ENCODE data around the gene CREB5.

CREB5 gene

GRCh38 chr7:28625432-28625831 is 213.1 kb downstream of the CREB5 start:
- no peak overlapping the region for H3K27ac ChIP-seq
- DNase-seq (ENCODE audit: low read depth, low spot score): no peak

- no peak overlapping the region for H3K27ac ChIP-seq
- DNase-seq (ENCODE audit: low read depth, low spot score): no peak
Observed at GRCh38 chr7:28626221-28626620, 213.9 kb downstream of the CREB5 start.

- no peak for DNase-seq (ENCODE audit: low read depth, low spot score)
- H3K27ac ChIP-seq: no peak overlapping the region
Observed at GRCh38 chr7:28626624-28627262, 214.4 kb downstream of the CREB5 start.

- DNase-seq (ENCODE audit: low read depth, low spot score): no peak
- H3K27ac ChIP-seq: no peak overlapping the region
Observed at GRCh38 chr7:28627263-28627653, 214.9 kb downstream of the CREB5 start.

- H3K27ac ChIP-seq: no peak overlapping the region
- no peak for DNase-seq (ENCODE audit: low read depth, low spot score)
Observed at GRCh38 chr7:28627896-28628295, 215.6 kb downstream of the CREB5 start.

GRCh38 chr7:28629216-28629842 is 217.0 kb downstream of the CREB5 start:
- no peak overlapping the region for H3K27ac ChIP-seq
- DNase-seq (ENCODE audit: low read depth, low spot score): no peak

GRCh38 chr7:28630350-28630749 is 218.0 kb downstream of the CREB5 start:
- DNase-seq (ENCODE audit: low read depth, low spot score): no peak
- H3K27ac ChIP-seq: no peak overlapping the region

GRCh38 chr7:28631995-28632394 is 219.7 kb downstream of the CREB5 start:
- DNase-seq (ENCODE audit: low read depth, low spot score): no peak
- H3K27ac ChIP-seq: no peak overlapping the region

- no peak for DNase-seq (ENCODE audit: low read depth, low spot score)
- no peak overlapping the region for H3K27ac ChIP-seq
Observed at GRCh38 chr7:28638914-28639313, 226.6 kb downstream of the CREB5 start.

GRCh38 chr7:28640001-28640400 is 227.7 kb downstream of the CREB5 start:
- no peak overlapping the region for H3K27ac ChIP-seq
- DNase-seq (ENCODE audit: low read depth, low spot score): no peak

GRCh38 chr7:28641752-28642545 is 229.6 kb downstream of the CREB5 start:
- DNase-seq (ENCODE audit: low read depth, low spot score): no peak
- H3K27ac ChIP-seq: no peak overlapping the region

- DNase-seq (ENCODE audit: low read depth, low spot score): no peak
- no peak overlapping the region for H3K27ac ChIP-seq
Observed at GRCh38 chr7:28643188-28643569, 230.9 kb downstream of the CREB5 start.

GRCh38 chr7:28643584-28644340 is 231.4 kb downstream of the CREB5 start:
- no peak overlapping the region for H3K27ac ChIP-seq
- DNase-seq (ENCODE audit: low read depth, low spot score): no peak

- no peak overlapping the region for H3K27ac ChIP-seq
- DNase-seq (ENCODE audit: low read depth, low spot score): no peak
Observed at GRCh38 chr7:28645866-28646265, 233.5 kb downstream of the CREB5 start.

GRCh38 chr7:28646376-28647075 is 234.2 kb downstream of the CREB5 start:
- no peak for DNase-seq (ENCODE audit: low read depth, low spot score)
- H3K27ac ChIP-seq: no peak overlapping the region

GRCh38 chr7:28647076-28647421 is 234.7 kb downstream of the CREB5 start:
- H3K27ac ChIP-seq: no peak overlapping the region
- no peak for DNase-seq (ENCODE audit: low read depth, low spot score)

- no peak overlapping the region for H3K27ac ChIP-seq
- DNase-seq (ENCODE audit: low read depth, low spot score): no peak
Observed at GRCh38 chr7:28649189-28649588, 236.9 kb downstream of the CREB5 start.

- no peak for DNase-seq (ENCODE audit: low read depth, low spot score)
- no peak overlapping the region for H3K27ac ChIP-seq
Observed at GRCh38 chr7:28649811-28650210, 237.5 kb downstream of the CREB5 start.

GRCh38 chr7:28654110-28654509 is 241.8 kb downstream of the CREB5 start:
- no peak for DNase-seq (ENCODE audit: low read depth, low spot score)
- no peak overlapping the region for H3K27ac ChIP-seq

GRCh38 chr7:28656529-28656928 is 244.2 kb downstream of the CREB5 start:
- DNase-seq (ENCODE audit: low read depth, low spot score): no peak

More at GRCh38 chr7:28656529-28656928, 244.2 kb downstream of the CREB5 start:
- H3K27ac ChIP-seq: no peak overlapping the region

Measured in epithelial cell of prostate (primary cell).